IPS DF 4.7 (cell line): ENCODE results near the gene PTPN7.
"Not testable (repeated sequence)": the region's sequence is repeated elsewhere in the genome, so short reads cannot be mapped to it uniquely, and the experiment has no call there.

Source experiments
- DNase-seq: peaks from one replicate; pipeline ENCODE4 v3.0.0-alpha.2; 2013; ENCODE audit warnings: low spot score; ENCODE audit errors: extremely low read depth

PTPN7 gene

GRCh38 chr1:202167054-202167453, 6.7 kb upstream of the PTPN7 start:
- DNase-seq: not testable (repeated sequence)

- DNase-seq: no peak
Measured at GRCh38 chr1:202165942-202166843, 5.8 kb upstream of the PTPN7 start.

- DNase-seq: no peak
Measured at GRCh38 chr1:202165267-202165941, 5.0 kb upstream of the PTPN7 start.

GRCh38 chr1:202164271-202165037, 4.1 kb upstream of the PTPN7 start:
- DNase-seq: no peak

- no peak for DNase-seq
Measured at GRCh38 chr1:202163281-202164270, 3.2 kb upstream of the PTPN7 start.

- DNase-seq: no peak
Measured at GRCh38 chr1:202162418-202163280, 2.2 kb upstream of the PTPN7 start.

GRCh38 chr1:202162047-202162417, 1.6 kb upstream of the PTPN7 start:
- DNase-seq: no peak

- DNase-seq: no peak
Measured at GRCh38 chr1:202161151-202162046, 997 bp upstream of the PTPN7 start.

- no peak for DNase-seq
Measured at GRCh38 chr1:202159534-202160371, 649 bp downstream of the PTPN7 start.

GRCh38 chr1:202158810-202159533, 1.4 kb downstream of the PTPN7 start:
- DNase-seq: no peak

GRCh38 chr1:202157945-202158344, 2.5 kb downstream of the PTPN7 start:
- no peak for DNase-seq

- DNase-seq: no peak
Measured at GRCh38 chr1:202156590-202156989, 3.8 kb downstream of the PTPN7 start.

GRCh38 chr1:202155478-202156021, 4.9 kb downstream of the PTPN7 start:
- no peak for DNase-seq

GRCh38 chr1:202154766-202155477, 5.5 kb downstream of the PTPN7 start:
- DNase-seq: peak; percentile 72

- DNase-seq: no peak
Measured at GRCh38 chr1:202154148-202154765, 6.1 kb downstream of the PTPN7 start.

GRCh38 chr1:202153284-202153683, 7.1 kb downstream of the PTPN7 start:
- DNase-seq: no peak
